Measurements from ENCODE around the gene MICOS13.

The MICOS13 gene, protein sequence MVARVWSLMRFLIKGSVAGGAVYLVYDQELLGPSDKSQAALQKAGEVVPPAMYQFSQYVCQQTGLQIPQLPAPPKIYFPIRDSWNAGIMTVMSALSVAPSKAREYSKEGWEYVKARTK

DNA sequence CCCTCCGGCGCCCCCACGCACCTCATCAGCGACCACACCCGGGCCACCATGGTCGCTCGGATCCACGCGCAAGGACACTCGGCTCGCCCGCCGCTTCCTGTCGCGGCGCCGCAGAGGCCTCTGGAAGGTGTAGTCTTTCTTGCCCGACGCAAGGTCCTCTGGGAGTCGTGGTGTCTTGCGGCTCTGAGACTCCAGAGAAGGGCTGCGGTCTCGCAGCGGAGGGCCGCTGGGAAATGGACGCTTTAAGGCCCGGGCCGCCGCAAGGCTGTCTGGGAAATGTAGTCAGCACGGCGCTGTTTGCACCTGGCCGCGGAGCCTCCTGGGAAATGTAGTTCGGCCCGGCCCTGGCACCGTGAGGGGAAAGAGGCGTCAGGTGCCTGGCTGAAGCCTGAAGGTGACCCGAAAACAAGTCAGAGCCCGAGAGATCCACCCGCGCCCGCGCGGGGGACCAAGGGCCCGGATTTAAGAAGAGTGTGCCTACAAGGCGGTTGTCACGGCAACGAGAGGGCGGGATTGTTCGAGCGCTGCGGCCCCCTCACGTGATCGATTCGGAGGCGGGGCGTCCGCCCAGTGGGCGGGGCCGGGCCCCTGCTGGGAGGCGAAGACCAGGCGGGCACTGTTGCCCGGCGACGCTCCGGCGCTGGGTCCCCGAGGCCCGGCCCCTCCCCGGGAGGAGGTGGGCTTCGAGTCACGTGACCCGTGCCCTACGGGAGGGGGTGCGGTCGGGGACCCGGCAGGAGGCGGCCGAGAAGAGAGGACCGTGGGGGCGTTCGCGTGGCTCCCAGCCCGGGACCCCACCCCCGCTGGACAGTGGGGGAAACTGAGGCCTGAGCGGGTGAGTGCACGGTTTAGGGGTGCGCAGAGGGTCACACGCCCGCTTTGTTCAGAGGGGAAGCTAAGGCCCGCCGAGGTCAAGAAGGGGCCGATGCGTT is at the start of gene MICOS13, which contains the start of gene HSD11B1L:
Gene MICOS13, minus strand, starts transcription at position 80 of the 932 bp plus-strand sequence. Its CDS starts 30 bp downstream, at position 50.
Gene HSD11B1L, plus strand, starts transcription at position 591 of the 932 bp plus-strand sequence. CDS start 3,806 bp downstream, outside the sequence.
- peak; percentile 98 for DNase-seq (ENCODE audit: low spot score in 2 of 2)
- peaks cover 7% of the 10 kb centered on the region for H3K4me1 ChIP-seq

DNA sequence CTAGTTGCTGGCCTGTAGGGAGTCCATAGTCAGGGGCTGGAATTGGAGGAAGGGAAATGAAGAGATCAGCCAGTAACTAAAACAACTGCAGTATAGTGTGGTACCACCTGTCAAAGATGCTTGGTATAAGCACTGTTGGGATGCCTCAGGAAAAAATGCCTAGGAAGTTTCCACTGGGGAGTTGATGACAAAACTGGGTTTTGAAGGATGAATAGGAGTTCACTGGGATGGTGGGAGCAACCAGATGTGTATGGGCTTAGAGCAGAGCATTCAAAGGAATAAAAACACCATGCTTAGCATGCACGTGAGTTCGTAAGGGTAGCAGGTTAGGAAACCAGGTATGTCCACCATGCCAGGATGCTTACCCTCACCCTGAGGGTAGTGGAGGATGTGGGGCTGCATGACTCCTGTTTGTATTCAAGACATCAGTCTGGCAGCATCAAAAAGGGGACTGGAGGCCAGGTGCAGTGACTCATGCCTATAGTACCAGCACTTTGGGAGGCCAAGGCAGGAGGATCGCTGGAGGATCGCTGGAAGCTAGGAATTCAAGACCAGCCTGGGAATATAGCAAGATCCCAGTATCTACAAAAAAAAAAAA is 47.2 kb upstream of the MICOS13 start:
- Histone ChIP-seq H3K36me3 (replicated peaks) (no peaks in the 10 kb centered on the region), H3K9me3 (peaks cover 3% of the 10 kb centered on the region; the same call in 1 of the 2 replicates), H3K4me1 (no peaks in the 10 kb centered on the region), H3K27me3 (ENCODE audit: low read depth) (no peaks in the 10 kb centered on the region), H3K4me3 (no peak overlapping the region)
- in situ Hi-C loops (cut with MboI; ENCODE audit: low sequenced_read_pairs) = no loop called here
- DNase-seq (ENCODE audit: low spot score in 2 of 2) = no peak

More for the DNA sequence above, at the start of gene MICOS13, which contains the start of gene HSD11B1L:
- Histone ChIP-seq H3K4me3 (peak within 1 kb of the TSS; percentile 99), H3K9me3 (no peaks in the 10 kb centered on the region), H3K27me3 (ENCODE audit: low read depth) (no peaks in the 10 kb centered on the region), H3K36me3 (replicated peaks) (peaks cover 3% of the 10 kb centered on the region; the same call in 1 of the 2 replicates)
- in situ Hi-C loops (cut with MboI; ENCODE audit: low sequenced_read_pairs) = no loop called here

DNA sequence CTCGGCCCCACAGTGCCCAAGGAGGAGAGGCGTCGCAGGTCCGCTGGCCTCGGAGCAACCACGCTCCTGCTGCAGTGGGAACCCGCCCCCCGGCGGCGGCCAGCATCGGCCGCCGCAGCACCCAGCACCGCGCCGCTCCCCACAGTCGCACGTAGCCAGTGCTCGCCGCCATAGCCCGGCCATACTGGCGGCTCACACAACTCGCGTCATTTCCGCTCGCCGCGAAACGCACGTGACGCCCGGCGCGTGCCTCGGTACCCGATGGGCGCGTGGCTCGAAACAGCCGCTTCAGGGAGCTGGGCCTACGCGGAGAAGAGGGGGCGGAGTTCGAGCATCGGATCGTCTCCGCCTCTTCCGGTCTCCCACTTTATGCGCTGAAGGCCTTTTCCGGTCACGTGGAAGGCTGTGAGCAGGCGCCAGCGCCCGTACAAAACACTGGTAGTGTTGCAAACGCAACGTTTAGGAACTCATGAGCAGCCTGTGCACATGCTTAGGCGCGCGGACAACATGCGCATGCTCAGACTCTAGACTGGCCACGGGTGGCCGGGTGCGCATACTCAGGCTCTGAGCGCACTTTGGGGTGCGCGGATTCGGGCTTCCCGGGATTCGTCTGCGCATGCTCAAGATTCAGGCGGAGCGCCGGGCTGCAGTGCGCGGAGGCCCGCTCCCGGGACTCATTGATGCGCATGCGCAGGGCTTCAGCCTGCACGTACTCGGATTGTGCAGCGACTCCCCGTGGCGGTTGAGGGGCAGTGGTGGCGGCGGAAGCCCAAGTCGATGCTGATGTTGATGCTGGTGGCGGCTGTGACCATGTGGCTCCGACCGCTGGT is 39.9 kb upstream of the MICOS13 start, which contains the start of the genes CATSPERD and LONP1:
Gene CATSPERD, plus strand, starts transcription at position 677 of the 830 bp plus-strand sequence. Its CDS starts 101 bp downstream, at position 778.
Gene LONP1, minus strand, starts transcription at position 186 of the 830 bp plus-strand sequence. Its CDS starts 14 bp downstream, at position 172.
- H3K36me3 ChIP-seq (replicated peaks) = peaks cover 17% of the 10 kb centered on the region
- peak; percentile 96 to 98 for DNase-seq (ENCODE audit: low spot score in 2 of 2)
- H3K4me1 ChIP-seq = peaks cover 19% of the 10 kb centered on the region
- in situ Hi-C loops (cut with MboI; ENCODE audit: low sequenced_read_pairs) = no loop called here
- H3K27me3 ChIP-seq (ENCODE audit: low read depth) = no peaks in the 10 kb centered on the region
- no peaks in the 10 kb centered on the region for H3K9me3 ChIP-seq
- H3K4me3 ChIP-seq = peak within 1 kb of the TSS; percentile 60

DNA sequence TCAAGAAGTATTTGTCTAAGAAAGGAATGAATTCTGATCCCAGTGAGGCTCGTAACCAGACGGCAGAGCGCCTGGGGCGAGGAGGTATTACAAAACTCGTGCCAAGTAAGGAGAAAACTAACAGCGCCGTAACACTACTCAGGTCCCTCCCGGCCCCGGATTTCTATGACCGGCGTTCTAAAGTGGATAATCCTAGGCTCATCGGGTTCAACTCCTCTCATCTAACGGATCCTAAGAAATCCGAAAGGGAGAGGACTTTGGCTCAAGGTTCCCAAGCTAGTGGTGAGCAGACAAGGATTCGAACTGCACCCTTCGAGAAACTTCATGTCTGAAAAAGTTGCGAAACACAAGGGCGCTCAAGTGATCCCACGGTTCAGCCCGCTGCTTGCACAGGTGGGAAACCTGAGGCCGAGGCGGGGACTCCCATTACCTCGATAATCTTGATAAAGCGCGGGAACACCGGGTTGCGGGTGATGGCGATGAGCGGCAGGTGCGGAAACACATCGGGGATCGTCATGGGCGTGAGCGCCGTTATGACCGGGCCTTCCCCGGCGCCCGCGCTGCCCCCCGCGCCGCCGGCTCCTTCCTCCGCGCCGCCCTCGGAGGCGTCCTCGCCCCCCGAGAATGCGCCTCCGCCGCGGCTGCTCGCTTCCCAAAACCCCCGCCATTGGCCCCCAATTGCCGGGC is 39.1 kb upstream of the MICOS13 start:
- Histone ChIP-seq H3K4me3 (peak overlapping the region; percentile 60), H3K9me3 (no peaks in the 10 kb centered on the region), H3K27me3 (ENCODE audit: low read depth) (no peaks in the 10 kb centered on the region), H3K4me1 (peaks cover 19% of the 10 kb centered on the region), H3K36me3 (replicated peaks) (peaks cover 17% of the 10 kb centered on the region)
- in situ Hi-C loops (cut with MboI; ENCODE audit: low sequenced_read_pairs) = no loop called here
- peak in 1 of 2 experiments; percentile 34 for DNase-seq (ENCODE audit: low spot score in 2 of 2)

DNA sequence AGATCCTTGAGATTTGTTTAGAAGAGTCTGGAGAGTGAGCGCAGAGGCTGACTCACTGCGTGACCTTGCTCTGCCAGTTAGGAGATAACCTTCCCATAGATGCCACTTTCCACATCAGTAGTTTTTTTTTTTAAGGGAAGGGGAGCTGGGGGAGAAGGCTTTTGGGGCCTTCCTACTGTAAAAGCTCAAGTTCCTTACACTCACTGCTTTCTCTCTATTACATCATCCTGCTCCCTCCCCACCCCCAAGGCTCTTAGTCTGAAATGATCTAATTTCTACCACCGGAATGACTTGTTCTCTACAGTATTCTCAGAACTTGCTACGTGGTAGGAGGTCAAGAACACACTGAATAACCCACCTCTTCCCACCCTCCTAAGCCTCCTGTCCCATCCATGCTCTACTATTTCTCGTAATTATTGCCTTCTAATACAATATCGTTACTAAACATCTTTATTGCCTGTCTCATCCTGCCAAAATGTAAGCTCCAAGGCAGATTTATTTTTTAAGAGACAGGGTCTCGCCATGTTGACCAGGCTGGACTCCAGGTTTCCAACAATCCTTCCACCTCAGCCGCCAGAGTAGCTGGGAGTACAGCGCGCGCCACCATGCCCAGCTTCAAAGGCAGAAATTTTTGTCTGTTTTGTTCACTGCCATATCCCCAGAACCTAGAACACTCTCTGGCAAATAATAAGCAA is 38.4 kb upstream of the MICOS13 start:
- Histone ChIP-seq H3K4me1 (peaks cover 19% of the 10 kb centered on the region), H3K36me3 (replicated peaks) (peaks cover 24% of the 10 kb centered on the region), H3K27me3 (ENCODE audit: low read depth) (no peaks in the 10 kb centered on the region), H3K9me3 (no peaks in the 10 kb centered on the region), H3K4me3 (peak overlapping the region; percentile 60)
- in situ Hi-C loops (cut with MboI; ENCODE audit: low sequenced_read_pairs) = no loop called here
- peak in 1 of 2 experiments; percentile 52 for DNase-seq (ENCODE audit: low spot score in 2 of 2)

DNA sequence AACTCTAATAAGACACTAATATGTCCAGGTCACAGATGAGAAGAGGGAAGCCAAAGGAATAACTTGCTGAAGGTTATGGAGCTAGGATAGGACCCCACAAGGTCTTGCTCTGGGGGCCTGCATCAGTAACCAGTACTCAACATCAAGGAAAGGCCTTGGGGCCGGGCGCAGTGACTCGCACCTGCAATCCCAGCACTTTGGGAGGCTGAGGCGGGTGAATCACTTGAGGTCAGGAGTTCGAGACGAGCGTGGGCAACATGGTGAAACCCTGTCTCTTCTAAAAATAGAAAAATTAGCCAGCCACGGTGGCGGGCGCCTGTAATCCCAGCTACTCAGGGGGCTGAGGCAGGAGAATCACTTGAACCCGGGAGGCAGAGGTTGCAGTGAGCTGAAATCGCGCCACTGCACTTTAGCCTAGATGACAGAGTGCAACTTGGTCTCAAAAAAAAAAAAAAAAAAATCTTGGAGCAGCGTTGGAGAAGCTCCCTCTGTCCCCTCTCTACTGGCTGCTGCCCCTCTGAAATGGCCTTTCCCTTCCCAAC is 37.8 kb upstream of the MICOS13 start:
- no peak for DNase-seq (ENCODE audit: low spot score in 2 of 2)
- no peaks in the 10 kb centered on the region for H3K9me3 ChIP-seq
- H3K4me3 ChIP-seq = peak overlapping the region; percentile 60
- peaks cover 19% of the 10 kb centered on the region for H3K4me1 ChIP-seq
- H3K27me3 ChIP-seq (ENCODE audit: low read depth) = no peaks in the 10 kb centered on the region
- in situ Hi-C loops (cut with MboI; ENCODE audit: low sequenced_read_pairs) = no loop called here
- H3K36me3 ChIP-seq (replicated peaks) = peaks cover 30% of the 10 kb centered on the region

DNA sequence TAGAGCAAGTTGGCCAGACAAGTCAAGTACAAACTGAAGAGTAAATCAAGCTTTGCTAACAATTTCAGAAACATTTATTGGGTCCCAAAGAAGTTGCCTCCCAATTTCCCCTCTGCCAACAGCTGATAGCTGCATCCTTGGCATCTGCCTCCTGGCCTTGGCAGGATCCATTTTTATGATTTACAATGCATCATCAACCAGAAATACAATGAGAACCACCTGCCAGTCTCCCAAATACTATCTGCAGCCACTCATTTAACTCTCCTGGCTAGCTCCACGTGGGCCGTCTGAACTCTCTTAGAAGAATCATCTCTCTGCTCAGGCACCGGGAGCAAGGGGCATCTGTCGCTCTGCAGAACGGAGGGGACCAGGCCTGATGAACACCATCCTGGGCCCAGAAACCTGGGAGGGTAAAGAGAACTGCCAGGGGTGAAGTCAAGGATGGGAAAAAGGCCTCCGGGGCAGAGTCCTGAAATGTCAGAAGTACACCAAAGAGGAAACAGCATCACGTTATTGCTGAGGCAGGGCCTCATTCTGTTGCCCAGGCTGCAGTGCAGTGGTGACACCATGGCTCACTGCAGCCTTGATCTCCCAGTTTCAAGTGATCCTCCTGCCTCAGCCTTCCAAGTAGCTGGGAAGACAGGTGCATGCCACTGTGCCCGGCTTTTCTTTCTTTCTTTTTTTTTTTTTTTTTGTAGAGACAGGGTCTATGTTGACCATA is 37.1 kb upstream of the MICOS13 start:
- peaks cover 19% of the 10 kb centered on the region for H3K4me1 ChIP-seq
- peaks cover 37% of the 10 kb centered on the region for H3K36me3 ChIP-seq (replicated peaks)
- DNase-seq (ENCODE audit: low spot score in 2 of 2) = no peak
- in situ Hi-C loops (cut with MboI; ENCODE audit: low sequenced_read_pairs) = no loop called here
- H3K27me3 ChIP-seq (ENCODE audit: low read depth) = no peaks in the 10 kb centered on the region
- no peaks in the 10 kb centered on the region for H3K9me3 ChIP-seq
- H3K4me3 ChIP-seq = 0 out of 2 replicates have a peak overlapping the region, but pooled peaks have one; percentile 3

DNA sequence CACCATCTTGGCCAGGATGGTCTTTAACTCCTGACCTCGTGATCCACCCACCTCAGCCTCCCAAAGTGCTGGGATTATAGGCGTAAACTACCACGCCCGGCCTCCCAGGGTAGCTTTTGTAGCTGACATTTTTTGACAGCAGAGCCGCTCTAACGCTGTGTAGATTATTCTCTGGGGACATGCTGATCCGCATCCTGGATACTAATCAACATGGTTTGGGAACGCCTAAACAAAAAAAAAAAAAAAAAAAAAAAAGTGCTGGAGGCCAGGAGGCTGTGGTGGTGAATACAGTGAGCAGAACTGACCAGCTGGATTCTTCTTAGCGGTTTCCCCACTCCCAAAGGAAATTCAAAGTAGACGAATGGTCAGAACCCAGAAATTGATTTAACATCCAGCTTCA is 34.5 kb upstream of the MICOS13 start:
- Histone ChIP-seq H3K27me3 (ENCODE audit: low read depth) (no peaks in the 10 kb centered on the region), H3K36me3 (replicated peaks) (peaks cover 61% of the 10 kb centered on the region), H3K4me3 (no peak overlapping the region), H3K9me3 (no peaks in the 10 kb centered on the region), H3K4me1 (peaks cover 17% of the 10 kb centered on the region)
- in situ Hi-C loops (cut with MboI; ENCODE audit: low sequenced_read_pairs) = no loop called here
- DNase-seq (ENCODE audit: low spot score in 2 of 2) = no peak

DNA sequence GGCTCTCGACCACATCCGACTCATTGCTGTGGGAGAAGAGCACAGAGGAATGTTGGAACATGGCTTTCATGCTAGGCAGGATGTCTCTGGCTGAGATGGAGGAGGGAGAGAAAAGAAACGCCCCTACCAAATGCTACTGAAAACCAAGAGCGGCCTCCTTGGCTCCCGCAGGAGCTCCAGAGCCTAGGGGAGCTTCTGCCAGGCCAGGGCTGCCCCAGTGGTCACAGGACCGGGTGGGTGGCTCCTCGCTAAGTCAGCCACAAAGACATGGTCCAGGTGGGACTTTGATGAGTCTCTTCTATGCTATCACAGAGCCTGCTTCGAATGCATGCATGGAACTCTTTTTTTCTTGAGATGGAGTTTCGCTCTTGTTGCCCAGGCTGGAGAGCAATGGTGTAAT is 32.9 kb upstream of the MICOS13 start:
- in situ Hi-C loops (cut with MboI; ENCODE audit: low sequenced_read_pairs) = no loop called here
- Histone ChIP-seq H3K27me3 (ENCODE audit: low read depth) (no peaks in the 10 kb centered on the region), H3K4me3 (no peak overlapping the region), H3K4me1 (peaks cover 17% of the 10 kb centered on the region), H3K36me3 (replicated peaks) (peaks cover 72% of the 10 kb centered on the region), H3K9me3 (no peaks in the 10 kb centered on the region)
- DNase-seq (ENCODE audit: low spot score in 2 of 2) = no peak

DNA sequence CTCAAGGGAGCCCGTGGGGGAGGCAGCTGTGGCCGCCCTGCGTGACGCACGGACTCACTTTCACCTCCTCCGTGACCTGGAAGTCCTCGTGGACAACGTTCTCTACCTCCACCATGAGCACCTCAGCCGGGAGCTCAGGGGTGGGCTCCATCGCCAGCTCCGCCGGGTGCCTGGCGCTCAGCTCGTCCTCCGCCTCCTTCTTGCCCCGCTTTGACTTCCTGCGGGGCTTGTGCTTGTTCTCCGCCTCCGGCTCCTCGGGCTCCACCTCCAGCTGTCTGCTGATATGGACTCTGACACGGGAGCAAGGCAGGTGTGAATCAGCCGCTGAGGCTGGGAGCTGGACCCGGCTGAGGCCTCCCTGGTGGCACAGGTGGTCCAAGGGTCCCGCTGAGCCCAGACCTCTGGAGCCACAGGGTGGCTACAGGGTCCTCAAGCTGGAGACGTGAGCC is 31.4 kb upstream of the MICOS13 start:
- H3K36me3 ChIP-seq (replicated peaks) = peaks cover 76% of the 10 kb centered on the region
- in situ Hi-C loops (cut with MboI; ENCODE audit: low sequenced_read_pairs) = no loop called here
- no peaks in the 10 kb centered on the region for H3K9me3 ChIP-seq
- H3K27me3 ChIP-seq (ENCODE audit: low read depth) = no peaks in the 10 kb centered on the region
- DNase-seq (ENCODE audit: low spot score in 2 of 2) = no peak
- H3K4me1 ChIP-seq = peaks cover 8% of the 10 kb centered on the region
- H3K4me3 ChIP-seq = no peak overlapping the region

DNA sequence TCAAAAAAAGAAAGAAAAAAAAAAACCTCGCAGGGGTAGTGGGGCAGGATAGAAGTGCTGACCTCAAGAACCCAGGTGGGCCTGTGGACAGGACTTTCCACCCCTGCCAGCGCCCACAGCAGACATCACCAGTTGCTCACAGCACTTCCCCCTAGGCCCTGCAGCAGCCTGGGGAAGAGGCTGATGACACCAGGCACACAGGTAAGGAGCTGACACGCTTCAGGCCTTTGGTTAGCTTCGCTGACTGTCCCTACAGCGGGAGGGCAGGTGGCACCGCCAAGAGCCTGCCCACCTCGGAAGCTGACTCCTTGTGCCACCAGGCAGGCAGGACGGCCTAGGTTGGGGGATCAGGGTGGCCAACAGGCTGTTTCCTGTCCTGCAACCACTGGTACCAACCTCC is 30.7 kb upstream of the MICOS13 start:
- in situ Hi-C loops (cut with MboI; ENCODE audit: low sequenced_read_pairs) = no loop called here
- Histone ChIP-seq H3K4me1 (peaks cover 3% of the 10 kb centered on the region; the same call in 1 of the 2 replicates), H3K9me3 (no peaks in the 10 kb centered on the region), H3K27me3 (ENCODE audit: low read depth) (no peaks in the 10 kb centered on the region), H3K4me3 (no peak overlapping the region), H3K36me3 (replicated peaks) (peaks cover 80% of the 10 kb centered on the region)
- DNase-seq (ENCODE audit: low spot score in 2 of 2) = no peak

All from HAP-1 (cell line).